ENCODE measurements around the gene STMN1.

The STMN1 gene

GRCh38 chr1:25904943-25905679 is 1.1 kb downstream of the STMN1 start:
- no peak overlapping the region for H2BK12ac ChIP-seq (ENCODE audit: low read length in 2 of 2)
- no peak overlapping the region for H2BK120ac ChIP-seq (ENCODE audit: low read depth, low read length)
- peak overlapping the region; percentile 85 to 86 for H3K4me3 ChIP-seq (ENCODE audit: insufficient read depth in 1 of 2, low read depth in 1 of 2, low read length in 2 of 2)
- peaks cover 3 to 19% of the 10 kb centered on the region in 2 experiments for H3K36me3 ChIP-seq (ENCODE audit: control insufficient read depth in 1 of 2, insufficient read depth in 2 of 2, low read depth in 1 of 2, low read length in 2 of 2)
- peak overlapping the region; percentile 70 for H3K4me2 ChIP-seq (ENCODE audit: low read length, poor library complexity, severe bottlenecking)
- no peak overlapping the region for H2BK15ac ChIP-seq (ENCODE audit: low read depth, poor library complexity, severe bottlenecking)
- peak overlapping the region; percentile 87 for H3K27ac ChIP-seq (ENCODE audit: low read length, poor library complexity, severe bottlenecking)
- H4K91ac ChIP-seq (ENCODE audit: low read length): no peak overlapping the region
- H3K9me3 ChIP-seq (ENCODE audit: control insufficient read depth, low read length): no peaks in the 10 kb centered on the region
- H2AK5ac ChIP-seq (ENCODE audit: low read length, severe bottlenecking): no peak overlapping the region
- H3K4ac ChIP-seq (ENCODE audit: low read depth in 1 of 2, low read length in 2 of 2): no peak overlapping the region
- H4K8ac ChIP-seq (ENCODE audit: low read length): no peak overlapping the region
- H2AFZ ChIP-seq (ENCODE audit: low read depth, low read length): no peak overlapping the region
- H3K23ac ChIP-seq (ENCODE audit: low read length in 2 of 2): no peak overlapping the region
- peaks cover 10% of the 10 kb centered on the region for H3K4me1 ChIP-seq (ENCODE audit: control insufficient read depth, insufficient read depth, low read depth, low read length)
- peak; percentile 91 for DNase-seq
- H3K79me1 ChIP-seq (replicated peaks; ENCODE audit: low read length, poor library complexity, severe bottlenecking): peaks cover 5% of the 10 kb centered on the region
- no peaks in the 10 kb centered on the region for H3K27me3 ChIP-seq (ENCODE audit: control insufficient read depth in 1 of 2, insufficient read depth in 1 of 2, low read length in 2 of 2)
- peak overlapping the region; percentile 89 for H3K9ac ChIP-seq (ENCODE audit: low read length)
- no peak overlapping the region for H2BK5ac ChIP-seq (ENCODE audit: low read depth, low read length, poor library complexity, severe bottlenecking)
- WGBS: 3% methylated on average over 27 of the region's 34 CpGs
- no peak overlapping the region for H3K18ac ChIP-seq (ENCODE audit: low read depth in 1 of 2, low read length in 2 of 2)
- H3K14ac ChIP-seq (ENCODE audit: low read length in 2 of 2): no peak overlapping the region

GRCh38 chr1:25903986-25904385 is 2.2 kb downstream of the STMN1 start:
- H3K4ac ChIP-seq (ENCODE audit: low read depth in 1 of 2, low read length in 2 of 2): no peak overlapping the region
- H2BK15ac ChIP-seq (ENCODE audit: low read depth, poor library complexity, severe bottlenecking): no peak overlapping the region
- peaks cover 9% of the 10 kb centered on the region for H3K79me1 ChIP-seq (replicated peaks; ENCODE audit: low read length, poor library complexity, severe bottlenecking)
- H4K8ac ChIP-seq (ENCODE audit: low read length): no peak overlapping the region
- peak overlapping the region in 1 of 2 experiments; percentile 85 for H3K4me3 ChIP-seq (ENCODE audit: insufficient read depth in 1 of 2, low read depth in 1 of 2, low read length in 2 of 2)
- H3K4me1 ChIP-seq (ENCODE audit: control insufficient read depth, insufficient read depth, low read depth, low read length): peaks cover 10% of the 10 kb centered on the region
- H3K27ac ChIP-seq (ENCODE audit: low read length, poor library complexity, severe bottlenecking): no peak overlapping the region
- H4K91ac ChIP-seq (ENCODE audit: low read length): no peak overlapping the region
- peak overlapping the region; percentile 56 for H2AK5ac ChIP-seq (ENCODE audit: low read length, severe bottlenecking)
- WGBS: 91% methylated on average over 3 of the region's 3 CpGs
- H3K27me3 ChIP-seq (ENCODE audit: control insufficient read depth in 1 of 2, insufficient read depth in 1 of 2, low read length in 2 of 2): no peaks in the 10 kb centered on the region
- H3K36me3 ChIP-seq (ENCODE audit: control insufficient read depth in 1 of 2, insufficient read depth in 2 of 2, low read depth in 1 of 2, low read length in 2 of 2): peaks cover 4 to 28% of the 10 kb centered on the region in 2 experiments
- H2BK5ac ChIP-seq (ENCODE audit: low read depth, low read length, poor library complexity, severe bottlenecking): no peak overlapping the region
- no peak overlapping the region for H2BK120ac ChIP-seq (ENCODE audit: low read depth, low read length)
- H3K9ac ChIP-seq (ENCODE audit: low read length): peak overlapping the region; percentile 89
- no peak overlapping the region for H3K14ac ChIP-seq (ENCODE audit: low read length in 2 of 2)
- H3K18ac ChIP-seq (ENCODE audit: low read depth in 1 of 2, low read length in 2 of 2): no peak overlapping the region
- peak overlapping the region; percentile 38 for H3K4me2 ChIP-seq (ENCODE audit: low read length, poor library complexity, severe bottlenecking)
- no peaks in the 10 kb centered on the region for H3K9me3 ChIP-seq (ENCODE audit: control insufficient read depth, low read length)
- H3K23ac ChIP-seq (ENCODE audit: low read length in 2 of 2): no peak overlapping the region
- H2AFZ ChIP-seq (ENCODE audit: low read depth, low read length): no peak overlapping the region
- H2BK12ac ChIP-seq (ENCODE audit: low read length in 2 of 2): no peak overlapping the region
- DNase-seq: no peak

- no peak overlapping the region for H4K8ac ChIP-seq (ENCODE audit: low read length)
- no peaks in the 10 kb centered on the region for H3K9me3 ChIP-seq (ENCODE audit: control insufficient read depth, low read length)
- H3K4ac ChIP-seq (ENCODE audit: low read depth in 1 of 2, low read length in 2 of 2): no peak overlapping the region
- H3K4me2 ChIP-seq (ENCODE audit: low read length, poor library complexity, severe bottlenecking): no peak overlapping the region
- H3K4me1 ChIP-seq (ENCODE audit: control insufficient read depth, insufficient read depth, low read depth, low read length): peaks cover 10% of the 10 kb centered on the region
- no CpG with 5 or more reads among the region's 3 CpGs for WGBS
- H3K23ac ChIP-seq (ENCODE audit: low read length in 2 of 2): no peak overlapping the region
- H3K36me3 ChIP-seq (ENCODE audit: control insufficient read depth in 1 of 2, insufficient read depth in 2 of 2, low read depth in 1 of 2, low read length in 2 of 2): peaks cover 19 to 31% of the 10 kb centered on the region in 2 experiments
- peaks cover 21% of the 10 kb centered on the region for H3K79me1 ChIP-seq (replicated peaks; ENCODE audit: low read length, poor library complexity, severe bottlenecking)
- H2AFZ ChIP-seq (ENCODE audit: low read depth, low read length): no peak overlapping the region
- H3K4me3 ChIP-seq (ENCODE audit: insufficient read depth in 1 of 2, low read depth in 1 of 2, low read length in 2 of 2): no peak overlapping the region
- no peak overlapping the region for H3K9ac ChIP-seq (ENCODE audit: low read length)
- H3K18ac ChIP-seq (ENCODE audit: low read depth in 1 of 2, low read length in 2 of 2): no peak overlapping the region
- no peak overlapping the region for H3K27ac ChIP-seq (ENCODE audit: low read length, poor library complexity, severe bottlenecking)
- no peak overlapping the region for H3K14ac ChIP-seq (ENCODE audit: low read length in 2 of 2)
- H2AK5ac ChIP-seq (ENCODE audit: low read length, severe bottlenecking): no peak overlapping the region
- H2BK120ac ChIP-seq (ENCODE audit: low read depth, low read length): no peak overlapping the region
- no peak overlapping the region for H4K91ac ChIP-seq (ENCODE audit: low read length)
- H2BK12ac ChIP-seq (ENCODE audit: low read length in 2 of 2): no peak overlapping the region
- no peak overlapping the region for H2BK5ac ChIP-seq (ENCODE audit: low read depth, low read length, poor library complexity, severe bottlenecking)
- H3K27me3 ChIP-seq (ENCODE audit: control insufficient read depth in 1 of 2, insufficient read depth in 1 of 2, low read length in 2 of 2): no peaks in the 10 kb centered on the region
- DNase-seq: no peak
- H2BK15ac ChIP-seq (ENCODE audit: low read depth, poor library complexity, severe bottlenecking): no peak overlapping the region
These were observed 3.8 kb downstream of the STMN1 start for GRCh38 chr1:25902462-25902861.

- Histone ChIP-seq H3K4ac (ENCODE audit: low read depth in 1 of 2, low read length in 2 of 2) (no peak overlapping the region), H3K14ac (ENCODE audit: low read length in 2 of 2) (no peak overlapping the region), H2BK12ac (ENCODE audit: low read length in 2 of 2) (no peak overlapping the region), H3K9me3 (ENCODE audit: control insufficient read depth, low read length) (no peaks in the 10 kb centered on the region), H3K9ac (ENCODE audit: low read length) (no peak overlapping the region), H3K36me3 (ENCODE audit: control insufficient read depth in 1 of 2, insufficient read depth in 2 of 2, low read depth in 1 of 2, low read length in 2 of 2) (peaks cover 21 to 31% of the 10 kb centered on the region in 2 experiments), H3K27me3 (ENCODE audit: control insufficient read depth in 1 of 2, insufficient read depth in 1 of 2, low read length in 2 of 2) (no peaks in the 10 kb centered on the region), H2AFZ (ENCODE audit: low read depth, low read length) (no peak overlapping the region), H2AK5ac (ENCODE audit: low read length, severe bottlenecking) (no peak overlapping the region), H3K79me1 (replicated peaks; ENCODE audit: low read length, poor library complexity, severe bottlenecking) (peaks cover 24% of the 10 kb centered on the region), H4K8ac (ENCODE audit: low read length) (no peak overlapping the region), H2BK15ac (ENCODE audit: low read depth, poor library complexity, severe bottlenecking) (no peak overlapping the region), H3K4me3 (ENCODE audit: insufficient read depth in 1 of 2, low read depth in 1 of 2, low read length in 2 of 2) (no peak overlapping the region), H3K27ac (ENCODE audit: low read length, poor library complexity, severe bottlenecking) (no peak overlapping the region), H3K18ac (ENCODE audit: low read depth in 1 of 2, low read length in 2 of 2) (no peak overlapping the region), H3K4me1 (ENCODE audit: control insufficient read depth, insufficient read depth, low read depth, low read length) (peaks cover 13% of the 10 kb centered on the region), H4K91ac (ENCODE audit: low read length) (no peak overlapping the region), H2BK120ac (ENCODE audit: low read depth, low read length) (no peak overlapping the region), H2BK5ac (ENCODE audit: low read depth, low read length, poor library complexity, severe bottlenecking) (no peak overlapping the region), H3K23ac (ENCODE audit: low read length in 2 of 2) (no peak overlapping the region), H3K4me2 (ENCODE audit: low read length, poor library complexity, severe bottlenecking) (no peak overlapping the region)
- WGBS: 98% methylated on average over 5 of the region's 5 CpGs
- DNase-seq: no peak
These were observed 6.0 kb downstream of the STMN1 start for GRCh38 chr1:25900219-25900618.

All from mesenchymal stem cell (in vitro differentiated cells and primary cell).